Measurements from ENCODE around the gene ATXN2. TPM values are rescaled to one million over a fixed set of nuclear protein-coding genes. Genes with fewer than 3 reads are reported as not detected.

The ATXN2 gene
- total and polyA plus RNA-seq, 2 experiments from 2014 or later, result 19.2 to 56.4 TPM

GRCh38 chr12:111441107-111441928 lies 157.8 kb downstream of the ATXN2 start:
- Histone ChIP-seq H3K27ac (peak overlapping the region; percentile 63; the same call in 1 of the 2 replicates), H3K9me3 (ENCODE audit: low read depth) (no peaks in the 10 kb centered on the region), H3K79me2 (ENCODE audit: insufficient read depth) (peaks cover 100% of the 10 kb centered on the region), H3K27me3 (replicated peaks; ENCODE audit: insufficient read depth) (no peaks in the 10 kb centered on the region), H3F3A (ENCODE audit: insufficient read depth) (peaks cover 74% of the 10 kb centered on the region), H3K4me2 (ENCODE audit: unreplicated experiment) (no peak overlapping the region), H3K36me3 (ENCODE audit: low read depth) (peaks cover 5% of the 10 kb centered on the region; the same call in 1 of the 2 replicates), H2AFZ (no peak overlapping the region), H3K9me2 (ENCODE audit: insufficient read depth) (no peaks in the 10 kb centered on the region), H3K4me1 (ENCODE audit: insufficient read depth) (peaks cover 39% of the 10 kb centered on the region), H3K4me3 (no peak overlapping the region), H3K9ac (no peak overlapping the region), H4K20me1 (ENCODE audit: insufficient read depth) (peaks cover 4% of the 10 kb centered on the region)
- TF ChIP-seq EZH2phosphoT487 (IDR thresholded peaks at IDR 0.05; ENCODE audit: insufficient read depth, low read depth) (no peak), EZH2 (IDR thresholded peaks at IDR 0.05; ENCODE audit: insufficient read depth, poor library complexity, severe bottlenecking) (no peak)
- 87 to 89% methylated on average over 7 of the region's 7 CpGs for WGBS, 2 experiments (ENCODE audit: low coverage in 1 of 2, low lambda C conversion rate in 2 of 2, missing lambda C conversion rate in 2 of 2)
- in situ Hi-C loops (cut with MboI), result no loop called here
- DNase-seq, result no peak

- Histone ChIP-seq H3K4me2 (ENCODE audit: unreplicated experiment) (no peak overlapping the region), H2AFZ (no peak overlapping the region), H3K27me3 (replicated peaks; ENCODE audit: insufficient read depth) (no peaks in the 10 kb centered on the region), H3K9me3 (ENCODE audit: low read depth) (no peaks in the 10 kb centered on the region), H3K9ac (no peak overlapping the region), H3K9me2 (ENCODE audit: insufficient read depth) (no peaks in the 10 kb centered on the region), H3K27ac (peak overlapping the region; percentile 26), H3K4me1 (ENCODE audit: insufficient read depth) (peaks cover 40% of the 10 kb centered on the region), H3F3A (ENCODE audit: insufficient read depth) (peaks cover 69% of the 10 kb centered on the region), H3K4me3 (no peak overlapping the region), H4K20me1 (ENCODE audit: insufficient read depth) (peaks cover 4% of the 10 kb centered on the region), H3K79me2 (ENCODE audit: insufficient read depth) (peaks cover 100% of the 10 kb centered on the region), H3K36me3 (ENCODE audit: low read depth) (peaks cover 5% of the 10 kb centered on the region; the same call in 1 of the 2 replicates)
- 55 to 58% methylated on average over 3 of the region's 3 CpGs for WGBS, 2 experiments (ENCODE audit: low coverage in 1 of 2, low lambda C conversion rate in 2 of 2, missing lambda C conversion rate in 2 of 2)
- in situ Hi-C loops (cut with MboI), result no loop called here
- TF ChIP-seq EZH2 (IDR thresholded peaks at IDR 0.05; ENCODE audit: insufficient read depth, poor library complexity, severe bottlenecking) (no peak), EZH2phosphoT487 (IDR thresholded peaks at IDR 0.05; ENCODE audit: insufficient read depth, low read depth) (no peak)
- DNase-seq, result no peak
Measured at GRCh38 chr12:111440631-111441030, 158.5 kb downstream of the ATXN2 start.

- H4K20me1 ChIP-seq (ENCODE audit: insufficient read depth), result peaks cover 4% of the 10 kb centered on the region
Measured at GRCh38 chr12:111440152-111440551, 159.0 kb downstream of the ATXN2 start.

GRCh38 chr12:111439657-111440151 lies 159.4 kb downstream of the ATXN2 start:
- Histone ChIP-seq H3K9me3 (ENCODE audit: low read depth) (no peaks in the 10 kb centered on the region), H3K27ac (0 out of 2 replicates have a peak overlapping the region, but pooled peaks have one; percentile 26), H3K4me3 (no peak overlapping the region), H3K4me1 (ENCODE audit: insufficient read depth) (peaks cover 49% of the 10 kb centered on the region), H3K4me2 (ENCODE audit: unreplicated experiment) (no peak overlapping the region), H3K79me2 (ENCODE audit: insufficient read depth) (peaks cover 100% of the 10 kb centered on the region), H3F3A (ENCODE audit: insufficient read depth) (peaks cover 68% of the 10 kb centered on the region), H2AFZ (no peak overlapping the region), H3K27me3 (replicated peaks; ENCODE audit: insufficient read depth) (no peaks in the 10 kb centered on the region), H3K36me3 (ENCODE audit: low read depth) (peaks cover 5% of the 10 kb centered on the region; the same call in 1 of the 2 replicates), H3K9me2 (ENCODE audit: insufficient read depth) (no peaks in the 10 kb centered on the region), H3K9ac (no peak overlapping the region), H4K20me1 (ENCODE audit: insufficient read depth) (peaks cover 4% of the 10 kb centered on the region)
- in situ Hi-C loops (cut with MboI), result no loop called here
- DNase-seq, result no peak
- WGBS, 2 experiments (ENCODE audit: low coverage in 1 of 2, low lambda C conversion rate in 2 of 2, missing lambda C conversion rate in 2 of 2), result 55 to 61% methylated on average over 5 of the region's 5 CpGs
- no peak for TF ChIP-seq EZH2phosphoT487 (IDR thresholded peaks at IDR 0.05; ENCODE audit: insufficient read depth, low read depth)
- TF ChIP-seq EZH2 (IDR thresholded peaks at IDR 0.05; ENCODE audit: insufficient read depth, poor library complexity, severe bottlenecking), result no peak

More at GRCh38 chr12:111440152-111440551, 159.0 kb downstream of the ATXN2 start:
- H3K4me2 ChIP-seq (ENCODE audit: unreplicated experiment), result no peak overlapping the region
- H3K4me1 ChIP-seq (ENCODE audit: insufficient read depth), result peaks cover 44% of the 10 kb centered on the region
- no peaks in the 10 kb centered on the region for H3K27me3 ChIP-seq (replicated peaks; ENCODE audit: insufficient read depth)
- H3K36me3 ChIP-seq (ENCODE audit: low read depth), result peaks cover 5% of the 10 kb centered on the region; the same call in 1 of the 2 replicates
- no peaks in the 10 kb centered on the region for H3K9me3 ChIP-seq (ENCODE audit: low read depth)
- H3F3A ChIP-seq (ENCODE audit: insufficient read depth), result peaks cover 69% of the 10 kb centered on the region
- no peak overlapping the region for H3K9ac ChIP-seq
- TF ChIP-seq EZH2phosphoT487 (IDR thresholded peaks at IDR 0.05; ENCODE audit: insufficient read depth, low read depth) (no peak), EZH2 (IDR thresholded peaks at IDR 0.05; ENCODE audit: insufficient read depth, poor library complexity, severe bottlenecking) (no peak)
- DNase-seq, result no peak
- no peak overlapping the region for H2AFZ ChIP-seq
- WGBS, 2 experiments (ENCODE audit: low coverage in 1 of 2, low lambda C conversion rate in 2 of 2, missing lambda C conversion rate in 2 of 2), result 63 to 65% methylated on average over 8 of the region's 8 CpGs
- peak overlapping the region; percentile 26 for H3K27ac ChIP-seq
- peaks cover 100% of the 10 kb centered on the region for H3K79me2 ChIP-seq (ENCODE audit: insufficient read depth)
- in situ Hi-C loops (cut with MboI), result no loop called here
- no peaks in the 10 kb centered on the region for H3K9me2 ChIP-seq (ENCODE audit: insufficient read depth)
- no peak overlapping the region for H3K4me3 ChIP-seq
